Fibroblast of villous mesenchyme (primary cell): ENCODE data around the gene CLCN7. TPM values are rescaled to one million over a fixed set of nuclear protein-coding genes. Genes with fewer than 3 reads are reported as not detected.

ENCODE experiments used
- DNase-seq: peaks from one replicate; pipeline ENCODE4 v3.0.0-alpha.2; 2010; ENCODE audit warnings: low read depth
- H3K4me3 ChIP-seq: 2 replicates; pipeline ENCODE4 v1.5.1; 2011; ENCODE audit warnings: low read depth, mild to moderate bottlenecking, low read length
- total RNA-seq: library from RNA; depleted of rRNA; stranded (reverse); fragments of >200 nt; gene quantifications from 2 replicates; pipeline ENCODE4 v1.2.3, GENCODE V29; 2012
- TF ChIP-seq, protein P1 (sequence below): IDR thresholded peaks from 2 replicates; pipeline ENCODE4 v1.5.1; 2012; ENCODE audit warnings: low read depth, mild to moderate bottlenecking, low read length; ENCODE audit not compliant: insufficient read depth

The CLCN7 gene
- total RNA-seq, 1 donor, result 85.1 TPM

DNA sequence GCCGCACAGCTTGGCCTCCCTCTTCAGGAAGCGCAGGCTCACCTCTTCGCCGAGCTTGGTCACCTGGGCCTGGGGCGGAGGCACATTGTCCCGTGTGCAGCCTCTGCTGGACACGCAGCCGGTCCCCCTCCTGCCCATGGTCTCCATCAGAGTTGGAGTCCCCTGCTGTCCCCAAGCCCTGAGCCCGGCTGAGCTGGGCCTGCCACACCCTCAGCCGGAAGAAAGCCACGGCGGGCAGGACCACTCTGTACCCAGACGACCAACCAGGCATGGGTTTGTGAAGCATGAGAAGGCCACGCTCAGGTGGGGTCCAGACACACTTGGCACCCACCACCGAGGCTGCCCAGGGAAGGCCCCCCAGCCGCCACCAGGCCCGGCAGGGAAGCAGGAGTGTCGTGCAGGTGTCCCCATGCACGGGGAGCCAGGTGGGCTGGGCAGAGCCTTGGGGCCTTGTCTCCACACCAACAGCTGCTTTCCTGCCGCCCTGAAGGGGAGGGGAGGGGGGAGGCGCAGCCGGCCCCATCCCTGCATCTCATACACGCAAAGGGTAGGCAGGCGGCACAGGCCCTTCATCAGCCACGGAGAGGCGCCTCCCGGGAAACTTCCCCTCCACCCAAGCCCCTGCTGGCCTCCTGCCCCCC lies 35.6 kb downstream of the CLCN7 start:
- TF ChIP-seq, protein P1, sequence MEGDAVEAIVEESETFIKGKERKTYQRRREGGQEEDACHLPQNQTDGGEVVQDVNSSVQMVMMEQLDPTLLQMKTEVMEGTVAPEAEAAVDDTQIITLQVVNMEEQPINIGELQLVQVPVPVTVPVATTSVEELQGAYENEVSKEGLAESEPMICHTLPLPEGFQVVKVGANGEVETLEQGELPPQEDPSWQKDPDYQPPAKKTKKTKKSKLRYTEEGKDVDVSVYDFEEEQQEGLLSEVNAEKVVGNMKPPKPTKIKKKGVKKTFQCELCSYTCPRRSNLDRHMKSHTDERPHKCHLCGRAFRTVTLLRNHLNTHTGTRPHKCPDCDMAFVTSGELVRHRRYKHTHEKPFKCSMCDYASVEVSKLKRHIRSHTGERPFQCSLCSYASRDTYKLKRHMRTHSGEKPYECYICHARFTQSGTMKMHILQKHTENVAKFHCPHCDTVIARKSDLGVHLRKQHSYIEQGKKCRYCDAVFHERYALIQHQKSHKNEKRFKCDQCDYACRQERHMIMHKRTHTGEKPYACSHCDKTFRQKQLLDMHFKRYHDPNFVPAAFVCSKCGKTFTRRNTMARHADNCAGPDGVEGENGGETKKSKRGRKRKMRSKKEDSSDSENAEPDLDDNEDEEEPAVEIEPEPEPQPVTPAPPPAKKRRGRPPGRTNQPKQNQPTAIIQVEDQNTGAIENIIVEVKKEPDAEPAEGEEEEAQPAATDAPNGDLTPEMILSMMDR, result no peak
- H3K4me3 ChIP-seq, result no peak overlapping the region
- DNase-seq, result no peak

DNA sequence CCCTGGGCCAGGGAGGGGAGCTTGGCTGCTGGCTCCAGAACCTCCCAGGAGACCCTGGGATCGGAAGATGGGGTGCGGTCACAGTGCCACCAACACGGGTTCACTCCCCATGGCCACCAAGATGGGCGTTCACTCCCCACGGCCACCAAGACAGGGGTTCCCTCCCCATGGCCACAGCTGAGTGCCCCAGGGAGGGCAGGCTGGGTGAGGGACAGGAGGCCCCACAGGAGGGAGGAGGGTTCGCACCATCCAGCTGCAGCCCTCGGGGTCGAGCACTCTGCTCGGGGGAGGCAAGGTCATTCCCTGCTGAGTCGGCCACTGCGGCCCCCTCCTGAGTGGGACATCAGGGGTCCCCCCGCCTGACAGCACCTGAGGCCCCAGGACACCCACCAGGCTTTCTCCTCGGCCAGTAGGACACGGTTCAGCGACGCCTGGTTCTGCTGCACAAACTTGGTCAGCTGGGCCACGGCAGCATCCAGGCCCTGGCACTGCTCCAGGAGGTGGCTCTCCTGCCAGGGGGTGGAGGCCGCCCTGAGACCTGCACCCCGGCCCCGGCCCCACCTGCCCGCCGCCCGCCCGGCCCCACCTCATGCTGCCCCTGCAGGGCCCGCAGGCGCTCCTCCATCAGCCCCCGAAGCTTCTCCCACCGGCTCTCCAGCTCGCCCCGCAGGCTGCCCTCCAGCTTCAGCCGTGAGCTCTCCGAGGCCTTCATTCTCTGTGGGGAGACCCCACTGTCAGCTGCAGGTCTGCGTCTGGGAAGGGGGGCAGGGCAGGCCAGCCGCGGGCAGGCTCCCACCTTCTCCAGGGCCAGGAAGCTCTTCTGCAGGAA lies 36.4 kb downstream of the CLCN7 start:
- TF ChIP-seq, protein P1, result no peak
- H3K4me3 ChIP-seq, result no peak overlapping the region
- no peak for DNase-seq

DNA sequence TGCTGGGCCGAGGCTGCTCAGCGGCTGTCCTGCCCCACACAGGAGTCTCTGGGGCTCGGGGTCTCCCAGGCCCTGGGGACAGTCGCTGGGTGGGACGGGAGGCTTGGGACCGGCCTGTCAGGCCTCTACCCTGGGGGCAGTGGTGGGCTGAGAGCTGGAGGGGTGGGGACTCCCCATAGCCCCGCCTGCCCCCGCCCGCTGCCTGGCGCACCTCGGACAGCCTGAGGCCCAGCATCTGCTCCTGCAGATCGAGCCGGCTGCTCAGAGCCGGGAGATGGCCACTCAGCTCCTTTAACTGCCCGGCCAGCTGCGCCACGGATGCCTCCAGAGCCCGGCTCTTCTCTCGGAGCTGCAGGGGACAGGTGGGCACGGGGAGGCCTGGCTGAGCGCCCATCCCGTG lies 37.2 kb downstream of the CLCN7 start:
- no peak for DNase-seq
- no peak overlapping the region for H3K4me3 ChIP-seq
- TF ChIP-seq, protein P1, result no peak

DNA sequence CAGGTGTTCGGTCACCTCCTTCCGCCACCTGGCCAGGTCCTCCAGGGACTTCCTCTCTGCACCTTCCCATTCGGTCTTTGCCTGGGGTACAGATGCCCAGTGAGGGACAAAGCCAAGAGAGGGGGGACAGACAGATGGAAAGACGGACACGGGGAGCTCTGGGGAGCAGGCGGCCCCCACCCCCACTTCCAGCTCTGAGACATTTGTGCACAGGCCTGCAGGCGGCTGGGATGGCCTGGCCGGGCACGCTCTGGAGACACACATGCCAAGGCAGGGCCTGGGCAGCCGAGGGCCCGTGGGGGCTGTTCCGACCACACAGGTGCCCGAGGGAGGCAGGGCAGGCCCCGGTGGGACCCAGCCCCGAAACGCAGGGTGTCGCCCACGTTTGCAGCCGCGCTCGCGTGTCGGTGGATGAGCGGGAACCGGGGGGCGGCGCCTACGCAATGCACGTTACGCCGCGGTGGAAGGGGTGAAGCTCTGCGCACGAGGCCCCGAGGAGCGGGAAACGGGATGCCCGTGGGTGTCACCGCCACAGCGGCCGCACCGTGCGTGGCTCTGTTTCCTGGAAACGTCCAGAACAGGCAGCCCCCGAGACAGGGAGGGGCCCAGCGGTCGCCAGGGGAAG lies 38.0 kb downstream of the CLCN7 start:
- no peak overlapping the region for H3K4me3 ChIP-seq
- no peak for DNase-seq
- TF ChIP-seq, protein P1, result no peak

DNA sequence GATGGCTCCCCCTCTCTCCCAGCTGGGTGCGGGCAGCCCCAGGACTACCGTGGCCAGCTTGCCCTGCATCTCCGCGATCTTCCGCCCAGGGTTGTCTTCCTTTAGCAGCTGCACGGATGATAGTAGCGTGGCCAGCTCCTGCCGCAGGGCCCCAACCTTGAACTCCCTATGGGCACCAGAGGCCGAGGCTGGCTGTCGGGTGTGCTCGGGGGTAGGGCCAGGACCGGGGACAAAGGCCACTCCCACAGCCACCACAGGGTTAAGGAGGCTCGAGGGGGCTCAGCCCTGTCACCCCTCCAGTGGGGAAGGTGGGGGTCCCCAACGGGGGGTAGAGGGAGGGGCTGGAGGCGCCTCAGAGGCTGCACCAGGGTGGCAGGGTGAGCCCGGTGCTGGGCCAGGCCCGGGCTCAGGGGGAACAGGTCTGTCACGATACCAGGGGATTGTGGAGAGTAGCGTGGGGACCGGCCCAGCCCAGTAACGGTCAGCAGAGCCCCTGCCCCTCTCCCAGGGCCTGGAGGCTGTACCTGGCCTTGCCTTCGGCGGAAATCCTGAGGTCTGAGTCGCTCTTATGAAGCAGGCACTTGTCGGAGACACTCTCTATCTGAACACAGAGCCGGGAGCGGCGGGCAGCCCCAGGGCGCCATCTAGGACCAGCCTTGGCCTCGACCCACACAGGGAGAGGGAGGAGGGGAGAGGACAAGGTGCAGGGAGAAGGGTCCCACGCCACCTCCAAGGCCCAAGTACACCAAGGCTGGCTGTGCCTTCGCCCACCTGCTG lies 38.7 kb downstream of the CLCN7 start:
- H3K4me3 ChIP-seq, result no peak overlapping the region
- DNase-seq, result no peak
- TF ChIP-seq, protein P1, result no peak
